Activated CD8-positive, alpha-beta T cell treated with anti-CD3 and anti-CD28 coated beads for 36 hours (primary cell): ENCODE results near the gene RIC1. TPM values are rescaled to one million over a fixed set of nuclear protein-coding genes. Genes with fewer than 3 reads are reported as not detected.
A peak's percentile ranks its signal among the peaks of the same experiment; 100 is the strongest.
"Not testable (repeated sequence)": the region's sequence is repeated elsewhere in the genome, so short reads cannot be mapped to it uniquely, and the experiment has no call there.

Experiments
- ATAC-seq: fragments of 200-7000 bp; cut with Tn5 transposase; one replicate; pipeline ENCODE4 v1.10.0; 2021; ENCODE audit warnings: mild to moderate bottlenecking, moderate library complexity
- CTCF ChIA-PET: fragments of 350-600 bp; sonication (Branson Sonifier 250); formaldehyde crosslinking; loops from one replicate; lab custom pipeline; 2021; ENCODE audit warnings: antibody characterized with exemption; lab: Charles Lee
- POLR2A ChIA-PET: fragments of 350-600 bp; sonication (Branson Sonifier 250); formaldehyde crosslinking; loops from one replicate; lab custom pipeline; 2021; ENCODE audit warnings: antibody characterized with exemption; lab: Charles Lee
- DNase-seq: peaks from one replicate; pipeline ENCODE4 v3.0.0-alpha.2; 2020
- H3K27ac Mint-ChIP-seq: one replicate; pipeline ENCODE4 v1.8.0; 2021; ENCODE audit warnings: mild to moderate bottlenecking, mixed read lengths
- H3K27me3 Mint-ChIP-seq: one replicate; pipeline ENCODE4 v1.8.0; 2021; ENCODE audit warnings: mixed read lengths
- H3K36me3 Mint-ChIP-seq: one replicate; pipeline ENCODE4 v1.8.0; 2021; ENCODE audit warnings: low read depth, mixed read lengths
- H3K4me1 Mint-ChIP-seq: one replicate; pipeline ENCODE4 v1.8.0; 2021; ENCODE audit warnings: low read depth, mixed read lengths
- H3K4me3 Mint-ChIP-seq: one replicate; pipeline ENCODE4 v1.8.0; 2021; ENCODE audit warnings: mild to moderate bottlenecking, moderate library complexity, mixed read lengths
- H3K9me3 Mint-ChIP-seq: one replicate; pipeline ENCODE4 v1.8.0; 2021; ENCODE audit warnings: mixed read lengths
- CTCF ChIP-seq: fragments of 200-600 bp; IDR thresholded peaks from one replicate; pipeline ENCODE4 v1.8.0; 2022; ENCODE audit warnings: antibody characterized with exemption, mild to moderate bottlenecking
- intact Hi-C: fragments of 100-400 bp; cut with micrococcal nuclease; formaldehyde crosslinking; loops from one replicate; pipeline ENCODE4 v1.10.0; 2022
- total RNA-seq, 2 experiments: library from RNA; stranded (reverse); gene quantifications; one replicate each; pipeline ENCODE4 v1.2.3, GENCODE V29; 2021

RIC1 gene
- total RNA-seq, 2 experiments from 2014 or later = 14.4 to 14.6 TPM

DNA sequence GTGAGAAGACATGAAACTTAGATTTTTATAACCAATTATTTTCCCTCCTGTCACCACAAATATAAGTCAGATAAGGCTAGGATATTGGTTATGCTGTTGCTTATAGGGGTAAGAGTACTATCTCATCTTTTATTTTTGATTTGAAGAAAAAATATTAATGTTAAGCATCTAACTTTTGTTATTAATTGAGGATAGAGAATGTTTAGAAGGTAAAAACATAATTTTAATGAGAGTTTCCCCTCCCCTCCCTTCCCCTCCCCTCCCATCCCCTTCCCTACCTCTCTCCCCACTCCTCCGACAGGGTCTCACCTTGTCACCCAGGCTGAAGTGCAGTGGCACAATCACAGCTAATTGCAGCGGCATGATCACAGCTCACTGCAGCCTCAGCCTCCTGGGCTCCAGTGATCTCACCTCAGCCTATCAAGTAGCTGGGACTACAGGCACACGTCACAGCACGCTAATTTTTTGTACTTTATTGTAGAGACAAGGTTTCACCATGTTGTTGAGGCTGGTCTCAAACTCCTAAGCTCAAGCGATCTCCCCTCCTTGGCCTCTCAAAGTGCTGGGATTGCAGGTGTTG lies 86.7 kb downstream of the RIC1 start:
- H3K4me1 Mint-ChIP-seq = peaks cover 11% of the 10 kb centered on the region
- H3K9me3 Mint-ChIP-seq = peaks cover 5% of the 10 kb centered on the region
- ChIA-PET CTCF (no interaction called here), POLR2A (no interaction called here)
- no peak for ATAC-seq
- H3K27me3 Mint-ChIP-seq = no peaks in the 10 kb centered on the region
- TF ChIP-seq CTCF = no peak
- no peak overlapping the region for H3K4me3 Mint-ChIP-seq
- peaks cover 42% of the 10 kb centered on the region for H3K36me3 Mint-ChIP-seq
- DNase-seq = no peak
- intact Hi-C loops = no loop called here
- no peak overlapping the region for H3K27ac Mint-ChIP-seq

GRCh38 chr9:5717434-5717833 lies 88.5 kb downstream of the RIC1 start:
- Mint-ChIP-seq H3K4me1 (peaks cover 11% of the 10 kb centered on the region), H3K36me3 (peaks cover 43% of the 10 kb centered on the region)
- H3K4me3 Mint-ChIP-seq, H3K27ac Mint-ChIP-seq, H3K27me3 Mint-ChIP-seq, POLR2A ChIA-PET, intact Hi-C loops, H3K9me3 Mint-ChIP-seq, ATAC-seq, DNase-seq: not testable (repeated sequence)
- CTCF ChIA-PET = interaction anchor here (1.1 kb wide), 1 partner anchor 63 kb away, joined by 5 read pairs; no protein-coding TSS in a partner anchor

DNA sequence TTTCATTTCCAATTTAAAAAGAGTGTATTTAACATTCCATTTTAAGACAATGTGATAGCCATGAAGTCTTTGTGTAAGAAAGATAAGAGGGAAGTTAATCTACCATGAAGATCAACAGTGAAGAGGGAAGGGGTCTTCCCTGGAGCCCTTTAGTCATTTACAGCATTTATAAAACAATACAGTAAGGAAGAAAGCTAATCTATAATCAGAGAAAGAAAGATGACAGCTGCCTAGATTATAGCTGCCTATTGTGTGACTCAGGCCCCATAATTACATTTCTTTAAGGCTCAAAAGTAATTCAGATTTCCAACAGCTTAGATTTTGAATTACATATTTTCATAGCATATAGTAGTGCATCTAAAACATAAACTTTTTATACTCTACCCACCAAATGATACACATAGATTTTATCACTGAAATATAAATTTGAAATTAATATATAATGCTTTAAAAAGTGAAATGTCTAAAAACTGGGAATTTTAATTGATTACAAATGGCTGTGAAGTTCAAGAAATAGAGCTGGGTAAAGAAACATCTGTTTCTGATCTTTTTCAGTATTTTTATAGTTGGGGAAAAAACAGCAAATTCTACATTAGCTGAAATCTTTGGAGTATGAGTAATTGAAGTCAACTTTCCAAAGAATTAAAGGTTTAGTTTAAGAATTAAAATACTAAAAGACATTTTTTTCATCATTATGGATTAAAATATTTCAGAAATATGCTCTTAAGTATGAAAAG lies 89.6 kb downstream of the RIC1 start:
- ChIA-PET POLR2A (no interaction called here), CTCF (interaction anchor here (0.8 to 1.1 kb wide), 4 partner anchors 9 to 168 kb away, joined by 3 to 5 read pairs (median 3); no protein-coding TSS in a partner anchor)
- Mint-ChIP-seq H3K4me3 (no peak overlapping the region), H3K9me3 (peaks cover 5% of the 10 kb centered on the region), H3K27ac (no peak overlapping the region), H3K36me3 (peaks cover 53% of the 10 kb centered on the region), H3K4me1 (peaks cover 11% of the 10 kb centered on the region), H3K27me3 (no peaks in the 10 kb centered on the region)
- DNase-seq = no peak
- intact Hi-C loops = no loop called here
- no peak for ATAC-seq
- no peak for TF ChIP-seq CTCF

- Mint-ChIP-seq H3K4me1 (peaks cover 11% of the 10 kb centered on the region), H3K27ac (peak overlapping the region; percentile 7), H3K27me3 (no peaks in the 10 kb centered on the region), H3K9me3 (peaks cover 7% of the 10 kb centered on the region), H3K4me3 (no peak overlapping the region), H3K36me3 (peaks cover 61% of the 10 kb centered on the region)
- ATAC-seq = no peak
- intact Hi-C loops = no loop called here
- DNase-seq = no peak
- no peak for TF ChIP-seq CTCF
- ChIA-PET POLR2A (no interaction called here), CTCF (interaction anchor here (0.8 to 1.1 kb wide), 3 partner anchors 8 to 167 kb away, joined by 3 read pairs; no protein-coding TSS in a partner anchor)
These were observed 90.4 kb downstream of the RIC1 start for GRCh38 chr9:5719100-5719926.

- ChIA-PET CTCF (no interaction called here), POLR2A (no interaction called here)
- no peak overlapping the region for H3K4me3 Mint-ChIP-seq
- H3K27me3 Mint-ChIP-seq = no peaks in the 10 kb centered on the region
- no peak for DNase-seq
- peaks cover 65% of the 10 kb centered on the region for H3K36me3 Mint-ChIP-seq
- peaks cover 7% of the 10 kb centered on the region for H3K9me3 Mint-ChIP-seq
- intact Hi-C loops = no loop called here
- no peak for ATAC-seq
- TF ChIP-seq CTCF = no peak
- peaks cover 4% of the 10 kb centered on the region for H3K4me1 Mint-ChIP-seq
- no peak overlapping the region for H3K27ac Mint-ChIP-seq
These were observed 91.2 kb downstream of the RIC1 start for GRCh38 chr9:5720151-5720550.
